ENCODE measurements around the gene MRPS2. TPM values are rescaled to one million over a fixed set of nuclear protein-coding genes. Genes with fewer than 3 reads are reported as not detected.

The MRPS2 gene
- total and polyA plus RNA-seq, 2 experiments from 2014 or later: 83.2 to 116 TPM

DNA sequence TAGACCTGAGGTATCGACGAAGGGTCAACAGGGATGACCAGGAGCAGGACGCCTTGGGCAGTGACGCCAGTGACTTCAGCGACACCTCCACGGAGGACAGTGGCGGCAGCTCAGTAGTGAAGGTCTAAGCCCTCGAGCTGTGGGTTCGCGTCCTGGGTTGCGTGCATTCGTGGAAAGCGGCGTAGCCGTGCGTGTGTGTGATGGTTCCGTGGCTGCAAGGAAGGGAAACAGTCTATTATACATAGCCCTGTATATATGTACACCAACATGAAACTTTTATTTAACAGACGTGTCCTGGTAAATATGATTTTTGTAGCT is 12.5 kb upstream of the MRPS2 start (continued):
- TF ChIP-seq, protein P1, sequence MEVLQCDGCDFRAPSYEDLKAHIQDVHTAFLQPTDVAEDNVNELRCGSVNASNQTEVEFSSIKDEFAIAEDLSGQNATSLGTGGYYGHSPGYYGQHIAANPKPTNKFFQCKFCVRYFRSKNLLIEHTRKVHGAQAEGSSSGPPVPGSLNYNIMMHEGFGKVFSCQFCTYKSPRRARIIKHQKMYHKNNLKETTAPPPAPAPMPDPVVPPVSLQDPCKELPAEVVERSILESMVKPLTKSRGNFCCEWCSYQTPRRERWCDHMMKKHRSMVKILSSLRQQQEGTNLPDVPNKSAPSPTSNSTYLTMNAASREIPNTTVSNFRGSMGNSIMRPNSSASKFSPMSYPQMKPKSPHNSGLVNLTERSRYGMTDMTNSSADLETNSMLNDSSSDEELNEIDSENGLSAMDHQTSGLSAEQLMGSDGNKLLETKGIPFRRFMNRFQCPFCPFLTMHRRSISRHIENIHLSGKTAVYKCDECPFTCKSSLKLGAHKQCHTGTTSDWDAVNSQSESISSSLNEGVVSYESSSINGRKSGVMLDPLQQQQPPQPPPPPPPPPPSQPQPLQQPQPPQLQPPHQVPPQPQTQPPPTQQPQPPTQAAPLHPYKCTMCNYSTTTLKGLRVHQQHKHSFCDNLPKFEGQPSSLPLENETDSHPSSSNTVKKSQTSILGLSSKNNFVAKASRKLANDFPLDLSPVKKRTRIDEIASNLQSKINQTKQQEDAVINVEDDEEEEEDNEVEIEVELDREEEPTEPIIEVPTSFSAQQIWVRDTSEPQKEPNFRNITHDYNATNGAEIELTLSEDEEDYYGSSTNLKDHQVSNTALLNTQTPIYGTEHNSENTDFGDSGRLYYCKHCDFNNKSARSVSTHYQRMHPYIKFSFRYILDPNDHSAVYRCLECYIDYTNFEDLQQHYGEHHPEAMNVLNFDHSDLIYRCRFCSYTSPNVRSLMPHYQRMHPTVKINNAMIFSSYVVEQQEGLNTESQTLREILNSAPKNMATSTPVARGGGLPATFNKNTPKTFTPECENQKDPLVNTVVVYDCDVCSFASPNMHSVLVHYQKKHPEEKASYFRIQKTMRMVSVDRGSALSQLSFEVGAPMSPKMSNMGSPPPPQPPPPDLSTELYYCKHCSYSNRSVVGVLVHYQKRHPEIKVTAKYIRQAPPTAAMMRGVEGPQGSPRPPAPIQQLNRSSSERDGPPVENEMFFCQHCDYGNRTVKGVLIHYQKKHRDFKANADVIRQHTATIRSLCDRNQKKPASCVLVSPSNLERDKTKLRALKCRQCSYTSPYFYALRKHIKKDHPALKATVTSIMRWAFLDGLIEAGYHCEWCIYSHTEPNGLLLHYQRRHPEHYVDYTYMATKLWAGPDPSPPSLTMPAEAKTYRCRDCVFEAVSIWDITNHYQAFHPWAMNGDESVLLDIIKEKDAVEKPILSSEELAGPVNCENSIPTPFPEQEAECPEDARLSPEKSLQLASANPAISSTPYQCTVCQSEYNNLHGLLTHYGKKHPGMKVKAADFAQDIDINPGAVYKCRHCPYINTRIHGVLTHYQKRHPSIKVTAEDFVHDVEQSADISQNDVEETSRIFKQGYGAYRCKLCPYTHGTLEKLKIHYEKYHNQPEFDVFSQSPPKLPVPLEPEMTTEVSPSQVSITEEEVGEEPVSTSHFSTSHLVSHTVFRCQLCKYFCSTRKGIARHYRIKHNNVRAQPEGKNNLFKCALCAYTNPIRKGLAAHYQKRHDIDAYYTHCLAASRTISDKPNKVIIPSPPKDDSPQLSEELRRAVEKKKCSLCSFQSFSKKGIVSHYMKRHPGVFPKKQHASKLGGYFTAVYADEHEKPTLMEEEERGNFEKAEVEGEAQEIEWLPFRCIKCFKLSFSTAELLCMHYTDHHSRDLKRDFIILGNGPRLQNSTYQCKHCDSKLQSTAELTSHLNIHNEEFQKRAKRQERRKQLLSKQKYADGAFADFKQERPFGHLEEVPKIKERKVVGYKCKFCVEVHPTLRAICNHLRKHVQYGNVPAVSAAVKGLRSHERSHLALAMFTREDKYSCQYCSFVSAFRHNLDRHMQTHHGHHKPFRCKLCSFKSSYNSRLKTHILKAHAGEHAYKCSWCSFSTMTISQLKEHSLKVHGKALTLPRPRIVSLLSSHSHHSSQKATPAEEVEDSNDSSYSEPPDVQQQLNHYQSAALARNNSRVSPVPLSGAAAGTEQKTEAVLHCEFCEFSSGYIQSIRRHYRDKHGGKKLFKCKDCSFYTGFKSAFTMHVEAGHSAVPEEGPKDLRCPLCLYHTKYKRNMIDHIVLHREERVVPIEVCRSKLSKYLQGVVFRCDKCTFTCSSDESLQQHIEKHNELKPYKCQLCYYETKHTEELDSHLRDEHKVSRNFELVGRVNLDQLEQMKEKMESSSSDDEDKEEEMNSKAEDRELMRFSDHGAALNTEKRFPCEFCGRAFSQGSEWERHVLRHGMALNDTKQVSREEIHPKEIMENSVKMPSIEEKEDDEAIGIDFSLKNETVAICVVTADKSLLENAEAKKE (CRISPR knock-in tag; IDR thresholded peaks at IDR 0.05): no peak
- TF ChIP-seq EZH2phosphoT487 (IDR thresholded peaks at IDR 0.05; ENCODE audit: unreplicated experiment): no peak
- no peak for TF ChIP-seq POLR2AphosphoS5 (IDR thresholded peaks at IDR 0.05; ENCODE audit: low read depth)
- TF ChIP-seq, protein P2, sequence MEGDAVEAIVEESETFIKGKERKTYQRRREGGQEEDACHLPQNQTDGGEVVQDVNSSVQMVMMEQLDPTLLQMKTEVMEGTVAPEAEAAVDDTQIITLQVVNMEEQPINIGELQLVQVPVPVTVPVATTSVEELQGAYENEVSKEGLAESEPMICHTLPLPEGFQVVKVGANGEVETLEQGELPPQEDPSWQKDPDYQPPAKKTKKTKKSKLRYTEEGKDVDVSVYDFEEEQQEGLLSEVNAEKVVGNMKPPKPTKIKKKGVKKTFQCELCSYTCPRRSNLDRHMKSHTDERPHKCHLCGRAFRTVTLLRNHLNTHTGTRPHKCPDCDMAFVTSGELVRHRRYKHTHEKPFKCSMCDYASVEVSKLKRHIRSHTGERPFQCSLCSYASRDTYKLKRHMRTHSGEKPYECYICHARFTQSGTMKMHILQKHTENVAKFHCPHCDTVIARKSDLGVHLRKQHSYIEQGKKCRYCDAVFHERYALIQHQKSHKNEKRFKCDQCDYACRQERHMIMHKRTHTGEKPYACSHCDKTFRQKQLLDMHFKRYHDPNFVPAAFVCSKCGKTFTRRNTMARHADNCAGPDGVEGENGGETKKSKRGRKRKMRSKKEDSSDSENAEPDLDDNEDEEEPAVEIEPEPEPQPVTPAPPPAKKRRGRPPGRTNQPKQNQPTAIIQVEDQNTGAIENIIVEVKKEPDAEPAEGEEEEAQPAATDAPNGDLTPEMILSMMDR (conservative IDR thresholded peaks at IDR 0.05; ENCODE audit: low read depth in 2 of 2): no peak
- no peak for TF ChIP-seq NANOG (IDR thresholded peaks at IDR 0.05; ENCODE audit: borderline replicate concordance)
- TF ChIP-seq JUNB (IDR thresholded peaks at IDR 0.05; ENCODE audit: unreplicated experiment): no peak
- TF ChIP-seq EZH2 (IDR thresholded peaks at IDR 0.05; ENCODE audit: low read depth, unreplicated experiment): no peak
- TF ChIP-seq ZNF331 (CRISPR knock-in tag; IDR thresholded peaks at IDR 0.05; ENCODE audit: low read depth): no peak

DNA sequence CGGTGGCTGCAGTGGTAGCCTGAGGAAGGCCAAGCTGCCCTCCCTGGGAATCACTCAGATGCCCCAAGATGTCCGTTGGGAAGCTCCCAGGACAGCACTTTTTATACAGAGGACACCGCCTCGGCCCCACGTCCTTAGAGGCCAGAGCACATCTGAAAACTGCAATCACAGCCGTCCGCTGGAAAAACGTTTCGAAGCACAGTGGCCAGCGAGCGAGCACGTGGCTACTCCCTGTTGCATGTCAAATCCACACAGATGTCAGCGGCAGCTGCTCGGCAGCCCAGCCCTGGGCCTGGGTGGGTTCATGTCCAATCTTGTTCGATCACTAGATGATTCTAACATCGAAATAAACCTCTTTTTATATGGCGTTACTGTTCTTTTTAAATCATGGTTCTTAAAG is 12.0 kb upstream of the MRPS2 start:
- Histone ChIP-seq H3K27me3 (ENCODE audit: insufficient read depth) (no peaks in the 10 kb centered on the region), H4K20me1 (replicated peaks; ENCODE audit: insufficient read depth) (peaks cover 4% of the 10 kb centered on the region; the same call in 1 of the 2 replicates), H3K27ac (ENCODE audit: low read depth) (no peak overlapping the region), H3K4me2 (no peak overlapping the region), H3K4me3 (no peak overlapping the region), H3F3A (replicated peaks; ENCODE audit: low read depth) (no peaks in the 10 kb centered on the region), H3K4me1 (ENCODE audit: insufficient read depth) (no peaks in the 10 kb centered on the region), H3K9me2 (ENCODE audit: insufficient read depth) (no peaks in the 10 kb centered on the region), H2AFZ (no peak overlapping the region), H3K79me2 (replicated peaks; ENCODE audit: insufficient read depth) (no peaks in the 10 kb centered on the region), H3K36me3 (ENCODE audit: insufficient read depth) (peaks cover 7% of the 10 kb centered on the region; the same call in 1 of the 2 replicates)
- Mint-ChIP-seq H3K9me3 (no peaks in the 10 kb centered on the region), H3K4me3 (no peak overlapping the region), H3K27me3 (ENCODE audit: insufficient read depth, low read depth, poor library complexity) (peaks cover 6% of the 10 kb centered on the region), H3K27ac (no peak overlapping the region), H3K36me3 (ENCODE audit: low read depth) (peaks cover 39% of the 10 kb centered on the region), H3K4me1 (peaks cover 2% of the 10 kb centered on the region)
- DNase-seq (ENCODE audit: low spot score) (no peak), ATAC-seq (no peak)
- TF ChIP-seq CREB1 (CRISPR knock-in tag; IDR thresholded peaks at IDR 0.05; ENCODE audit: low read depth) (no peak), JUNB (IDR thresholded peaks at IDR 0.05; ENCODE audit: unreplicated experiment) (no peak), ZNF114 (CRISPR knock-in tag; IDR thresholded peaks at IDR 0.05) (no peak), EZH2phosphoT487 (IDR thresholded peaks at IDR 0.05; ENCODE audit: unreplicated experiment) (no peak)
- TF ChIP-seq, protein P3, sequence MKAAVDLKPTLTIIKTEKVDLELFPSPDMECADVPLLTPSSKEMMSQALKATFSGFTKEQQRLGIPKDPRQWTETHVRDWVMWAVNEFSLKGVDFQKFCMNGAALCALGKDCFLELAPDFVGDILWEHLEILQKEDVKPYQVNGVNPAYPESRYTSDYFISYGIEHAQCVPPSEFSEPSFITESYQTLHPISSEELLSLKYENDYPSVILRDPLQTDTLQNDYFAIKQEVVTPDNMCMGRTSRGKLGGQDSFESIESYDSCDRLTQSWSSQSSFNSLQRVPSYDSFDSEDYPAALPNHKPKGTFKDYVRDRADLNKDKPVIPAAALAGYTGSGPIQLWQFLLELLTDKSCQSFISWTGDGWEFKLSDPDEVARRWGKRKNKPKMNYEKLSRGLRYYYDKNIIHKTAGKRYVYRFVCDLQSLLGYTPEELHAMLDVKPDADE (IDR thresholded peaks at IDR 0.05): no peak
